Measurements from ENCODE around the gene GPR87. TPM values are rescaled to one million over a fixed set of nuclear protein-coding genes. Genes with fewer than 3 reads are reported as not detected.

Gene GPR87
- total RNA-seq, 1 experiment from 2014 or later: 13.3 TPM

GRCh38 chr3:151314137-151314536 is 2.5 kb downstream of the GPR87 start:
- no peak for ATAC-seq
- no peaks in the 10 kb centered on the region for H3K27me3 ChIP-seq (ENCODE audit: low read length)
- CTCF ChIA-PET: no interaction called here
- peak overlapping the region; percentile 89 for H3K4me2 ChIP-seq (ENCODE audit: low read length)
- H3K9ac ChIP-seq (ENCODE audit: low read length): no peak overlapping the region
- TF ChIP-seq EZH2phosphoT487 (IDR thresholded peaks at IDR 0.05; ENCODE audit: borderline replicate concordance, low read length): no peak
- TF ChIP-seq EZH2 (IDR thresholded peaks at IDR 0.05; ENCODE audit: low read length, unreplicated experiment): no peak
- TF ChIP-seq CTCF (conservative IDR thresholded peaks at IDR 0.05; ENCODE audit: low read depth, low read length): no peak
- peaks cover 73% of the 10 kb centered on the region for H3K79me2 ChIP-seq (ENCODE audit: low read length)
- H2AFZ ChIP-seq (ENCODE audit: low read length): no peak overlapping the region
- no peaks in the 10 kb centered on the region for H3K9me2 ChIP-seq (replicated peaks; ENCODE audit: low read length)
- H4K20me1 ChIP-seq (ENCODE audit: low read length): no peaks in the 10 kb centered on the region
- peaks cover 6% of the 10 kb centered on the region for H3F3A ChIP-seq (ENCODE audit: low read length, unreplicated experiment)
- BruUV-seq (replicated peaks): no TSS peak
- H3K4me3 ChIP-seq (ENCODE audit: low read length): peak overlapping the region; percentile 72
- H3K9me3 ChIP-seq (ENCODE audit: low read length): no peaks in the 10 kb centered on the region
- peaks cover 61% of the 10 kb centered on the region for H3K4me1 ChIP-seq (ENCODE audit: insufficient read depth, low read length)
- H3K27ac ChIP-seq (ENCODE audit: low read length): no peak overlapping the region
- no peaks in the 10 kb centered on the region for H3K36me3 ChIP-seq (ENCODE audit: low read depth, low read length)
- intact Hi-C loops (cut with micrococcal nuclease): no loop called here
- POLR2A ChIA-PET (ENCODE audit: unreplicated experiment): no interaction called here
- DNase-seq: no peak

- Histone ChIP-seq H2AFZ (ENCODE audit: low read length) (no peak overlapping the region), H3K4me2 (ENCODE audit: low read length) (no peak overlapping the region), H3K9ac (ENCODE audit: low read length) (no peak overlapping the region), H3K4me1 (ENCODE audit: insufficient read depth, low read length) (peaks cover 61% of the 10 kb centered on the region), H3K36me3 (ENCODE audit: low read depth, low read length) (no peaks in the 10 kb centered on the region), H3K27me3 (ENCODE audit: low read length) (no peaks in the 10 kb centered on the region), H3F3A (ENCODE audit: low read length, unreplicated experiment) (no peaks in the 10 kb centered on the region), H3K9me2 (replicated peaks; ENCODE audit: low read length) (no peaks in the 10 kb centered on the region), H3K9me3 (ENCODE audit: low read length) (no peaks in the 10 kb centered on the region), H3K79me2 (ENCODE audit: low read length) (peaks cover 83% of the 10 kb centered on the region), H3K4me3 (ENCODE audit: low read length) (no peak overlapping the region), H4K20me1 (ENCODE audit: low read length) (no peaks in the 10 kb centered on the region), H3K27ac (ENCODE audit: low read length) (no peak overlapping the region)
- DNase-seq (no peak), ATAC-seq (no peak)
- intact Hi-C loops (cut with micrococcal nuclease): no loop called here
- TF ChIP-seq EZH2 (IDR thresholded peaks at IDR 0.05; ENCODE audit: low read length, unreplicated experiment) (no peak), CTCF (conservative IDR thresholded peaks at IDR 0.05; ENCODE audit: low read depth, low read length) (no peak), EZH2phosphoT487 (IDR thresholded peaks at IDR 0.05; ENCODE audit: borderline replicate concordance, low read length) (no peak)
- ChIA-PET POLR2A (ENCODE audit: unreplicated experiment) (no interaction called here), CTCF (no interaction called here)
- BruUV-seq (replicated peaks): no TSS peak
Observed at GRCh38 chr3:151312972-151313371, 3.6 kb downstream of the GPR87 start.

- Histone ChIP-seq H3K9me2 (replicated peaks; ENCODE audit: low read length) (no peaks in the 10 kb centered on the region), H3K27ac (ENCODE audit: low read length) (no peak overlapping the region), H3K36me3 (ENCODE audit: low read depth, low read length) (no peaks in the 10 kb centered on the region), H3K9ac (ENCODE audit: low read length) (no peak overlapping the region), H2AFZ (ENCODE audit: low read length) (no peak overlapping the region), H3K4me3 (ENCODE audit: low read length) (no peak overlapping the region), H3F3A (ENCODE audit: low read length, unreplicated experiment) (peaks cover 20% of the 10 kb centered on the region), H3K4me1 (ENCODE audit: insufficient read depth, low read length) (peaks cover 58% of the 10 kb centered on the region), H4K20me1 (ENCODE audit: low read length) (no peaks in the 10 kb centered on the region), H3K4me2 (ENCODE audit: low read length) (no peak overlapping the region), H3K79me2 (ENCODE audit: low read length) (peaks cover 79% of the 10 kb centered on the region), H3K27me3 (ENCODE audit: low read length) (no peaks in the 10 kb centered on the region), H3K9me3 (ENCODE audit: low read length) (no peaks in the 10 kb centered on the region)
- BruUV-seq (replicated peaks): no TSS peak
- ChIA-PET POLR2A (ENCODE audit: unreplicated experiment) (no interaction called here), CTCF (no interaction called here)
- ATAC-seq (no peak), DNase-seq (no peak)
- intact Hi-C loops (cut with micrococcal nuclease): no loop called here
- no peak for TF ChIP-seq EZH2 (IDR thresholded peaks at IDR 0.05; ENCODE audit: low read length, unreplicated experiment)
- TF ChIP-seq CTCF (conservative IDR thresholded peaks at IDR 0.05; ENCODE audit: low read depth, low read length): no peak
- TF ChIP-seq EZH2phosphoT487 (IDR thresholded peaks at IDR 0.05; ENCODE audit: borderline replicate concordance, low read length): no peak
Observed at GRCh38 chr3:151309566-151309965, 7.1 kb downstream of the GPR87 start.
